ENCODE results near the gene CDH13. TPM values are rescaled to one million over a fixed set of nuclear protein-coding genes. Genes with fewer than 3 reads are reported as not detected.

The CDH13 gene
- total and polyA plus RNA-seq, 2 of the 8 experiments (the other 6 are each of a cell fraction or from before 2014, with no cell fraction given) = 2.3 to 2.4 TPM

- no peak overlapping the region for H2AK5ac ChIP-seq (ENCODE audit: low read depth, low read length)
- no peak overlapping the region for H4K8ac ChIP-seq (ENCODE audit: extremely low read depth, insufficient read depth, low read length)
- POLR2A ChIA-PET (ENCODE audit: partially characterized antibody) = interaction anchor here (0.6 kb wide), 1 partner anchor 614 kb away, joined by 5 read pairs; no protein-coding TSS in a partner anchor
- no peak overlapping the region for H3K23ac ChIP-seq (ENCODE audit: insufficient read length)
- H2BK5ac ChIP-seq (ENCODE audit: low read depth, low read length) = no peak overlapping the region
- no peak overlapping the region for H4K5ac ChIP-seq (ENCODE audit: insufficient read length, low read depth, low read length)
- no peak overlapping the region for H2BK12ac ChIP-seq (ENCODE audit: low read depth, low read length)
- no peaks in the 10 kb centered on the region; the same call in 1 of the 2 replicates for H3K23me2 ChIP-seq (ENCODE audit: low read depth, low read length)
- H2BK20ac ChIP-seq (ENCODE audit: low read length) = no peak overlapping the region
- no peaks in the 10 kb centered on the region for H3K27me3 ChIP-seq (replicated peaks in 1 of 4; ENCODE audit: control insufficient read depth in 3 of 4, extremely low read depth in 1 of 4, insufficient read depth in 3 of 4, low read length in 3 of 4)
- H3K14ac ChIP-seq (ENCODE audit: insufficient read length) = no peak overlapping the region
- H3K4ac ChIP-seq (replicated peaks; ENCODE audit: insufficient read length, low read depth, low read length) = no peak overlapping the region
- no peak overlapping the region for H2AFZ ChIP-seq (ENCODE audit: low read length)
- H3K79me1 ChIP-seq (ENCODE audit: low read depth, low read length) = no peaks in the 10 kb centered on the region
- H3K4me2 ChIP-seq (ENCODE audit: insufficient read depth in 1 of 2, low read depth in 2 of 2, low read length in 2 of 2) = no peak overlapping the region
- no peak overlapping the region for H3K9ac ChIP-seq (replicated peaks in 1 of 4; ENCODE audit: extremely low read depth in 1 of 4, low read depth in 3 of 4, low read length in 3 of 4)
- no peak overlapping the region for H3K4me3 ChIP-seq (ENCODE audit: extremely low read depth in 1 of 4, insufficient read depth in 2 of 4, low read depth in 3 of 4, low read length in 4 of 4)
- CTCF ChIA-PET (ENCODE audit: partially characterized antibody) = interaction anchor here (0.5 kb wide), 1 partner anchor 233 kb away, joined by 5 read pairs; no protein-coding TSS in a partner anchor
- no peaks in the 10 kb centered on the region for H3K36me3 ChIP-seq (ENCODE audit: control insufficient read depth in 2 of 4, insufficient read depth in 4 of 4, low read length in 3 of 4)
- no peak for FAIRE-seq
- no peak overlapping the region for H2BK120ac ChIP-seq (replicated peaks; ENCODE audit: low read depth, low read length)
- no peak overlapping the region for H3K27ac ChIP-seq (ENCODE audit: low read depth, low read length)
- H4K91ac ChIP-seq (replicated peaks; ENCODE audit: insufficient read length, low read length) = no peak overlapping the region
- H4K20me1 ChIP-seq (replicated peaks in 1 of 2; ENCODE audit: control insufficient read depth in 1 of 2, insufficient read depth in 2 of 2, low read length in 2 of 2) = no peaks in the 10 kb centered on the region
- no peaks in the 10 kb centered on the region for H3K79me2 ChIP-seq (ENCODE audit: control insufficient read depth in 1 of 2, insufficient read depth in 2 of 2, low read length in 2 of 2)
- no peak overlapping the region for H3K18ac ChIP-seq (ENCODE audit: extremely low read depth, low read length)
- H3K56ac ChIP-seq (replicated peaks; ENCODE audit: insufficient read length, low read depth, low read length) = no peak overlapping the region
- DNase-seq (ENCODE audit: low read depth in 1 of 2, low spot score in 2 of 2) = no peak
- H2BK15ac ChIP-seq (ENCODE audit: low read length) = no peak overlapping the region
- no peaks in the 10 kb centered on the region for H3K9me3 ChIP-seq (ENCODE audit: insufficient read depth in 2 of 2, low read depth in 1 of 2, low read length in 1 of 2)
- no peak for TF ChIP-seq EGR1 (IDR thresholded peaks at IDR 0.05; ENCODE audit: borderline replicate concordance, low read depth, low read length)
- TF ChIP-seq MAFK (IDR thresholded peaks at IDR 0.05; ENCODE audit: low read depth, low read length) = no peak
- TF ChIP-seq JUND (IDR thresholded peaks at IDR 0.05; ENCODE audit: low read length) = no peak
- no peak for TF ChIP-seq KDM5A (IDR thresholded peaks at IDR 0.05; ENCODE audit: low read length)
- no peak for TF ChIP-seq KDM4A (IDR thresholded peaks at IDR 0.05; ENCODE audit: low read depth, low read length, severe bottlenecking)
- TF ChIP-seq KDM1A (IDR thresholded peaks at IDR 0.05; ENCODE audit: borderline replicate concordance, low read length) = no peak
- no peak for TF ChIP-seq CBX8 (IDR thresholded peaks at IDR 0.05; ENCODE audit: borderline replicate concordance, low read depth, low read length)
- no peak for TF ChIP-seq EZH2 (IDR thresholded peaks at IDR 0.05; ENCODE audit: low read depth, low read length, severe bottlenecking)
- TF ChIP-seq CREB1 (IDR thresholded peaks at IDR 0.05) = no peak
- no peak for TF ChIP-seq RXRA (IDR thresholded peaks at IDR 0.05; ENCODE audit: insufficient read depth, low read depth, low read length)
- no peak for TF ChIP-seq RNF2 (IDR thresholded peaks at IDR 0.05; ENCODE audit: borderline replicate concordance, low read depth, low read length, missing control alignments, poor library complexity, severe bottlenecking)
- TF ChIP-seq POLR2A (IDR thresholded peaks at IDR 0.05; ENCODE audit: control extremely low read depth in 1 of 2, low read depth in 2 of 2, low read length in 2 of 2) = no peak
- TF ChIP-seq ASH2L (IDR thresholded peaks at IDR 0.05; ENCODE audit: low read length) = no peak
- TF ChIP-seq SP4 (IDR thresholded peaks at IDR 0.05; ENCODE audit: low read length) = no peak
- no peak for TF ChIP-seq BACH1 (IDR thresholded peaks at IDR 0.05; ENCODE audit: low read length)
- H3K4me1 ChIP-seq (replicated peaks in 1 of 4; ENCODE audit: control insufficient read depth in 3 of 4, insufficient read depth in 4 of 4, low read length in 3 of 4) = peaks cover 0 to 9% (median 5%) of the 10 kb centered on the region in 4 experiments; a peak in 4 of 7 replicates
Measured at GRCh38 chr16:82876951-82877350, 250.2 kb downstream of the CDH13 start.
